NCI-H1694 (cell line): ENCODE measurements around the gene SLC1A1.
A peak's percentile ranks its signal among the peaks of the same experiment; 100 is the strongest.
"Not testable (repeated sequence)": the region's sequence is repeated elsewhere in the genome, so short reads cannot be mapped to it uniquely, and the experiment has no call there.

ENCODE experiments used
- DNase-seq: peaks from one replicate; lab custom pipeline; 2025; lab: John Stamatoyannopoulos, UW

Gene SLC1A1

GRCh38 chr9:4579001-4579400 is 88.7 kb downstream of the SLC1A1 start:
- DNase-seq: peak; percentile 24

GRCh38 chr9:4581035-4581760 is 90.9 kb downstream of the SLC1A1 start:
- no peak for DNase-seq

- DNase-seq: no peak
These were observed 91.7 kb downstream of the SLC1A1 start for GRCh38 chr9:4581861-4582565.

- no peak for DNase-seq
These were observed 92.7 kb downstream of the SLC1A1 start for GRCh38 chr9:4583001-4583400.

GRCh38 chr9:4584636-4585035 is 94.4 kb downstream of the SLC1A1 start:
- DNase-seq: no peak

GRCh38 chr9:4585135-4585534 is 94.9 kb downstream of the SLC1A1 start:
- no peak for DNase-seq

GRCh38 chr9:4588721-4589120 is 98.5 kb downstream of the SLC1A1 start:
- DNase-seq: no peak

- DNase-seq: no peak
These were observed 100.3 kb downstream of the SLC1A1 start for GRCh38 chr9:4590430-4591122.

GRCh38 chr9:4591123-4591500 is 100.8 kb downstream of the SLC1A1 start:
- no peak for DNase-seq

- DNase-seq: no peak
These were observed 102.0 kb downstream of the SLC1A1 start for GRCh38 chr9:4592295-4592694.

GRCh38 chr9:4592886-4593285 is 102.6 kb downstream of the SLC1A1 start:
- DNase-seq: no peak

- no peak for DNase-seq
These were observed 104.3 kb downstream of the SLC1A1 start for GRCh38 chr9:4594545-4594944.

GRCh38 chr9:4594994-4595393 is 104.7 kb downstream of the SLC1A1 start:
- DNase-seq: no peak

- DNase-seq: no peak
These were observed 106.1 kb downstream of the SLC1A1 start for GRCh38 chr9:4596165-4596922.

GRCh38 chr9:4600368-4600767 is 110.1 kb downstream of the SLC1A1 start:
- DNase-seq: no peak

- no peak for DNase-seq
These were observed 113.6 kb downstream of the SLC1A1 start for GRCh38 chr9:4603830-4604229.

- DNase-seq: peak; percentile 95
These were observed 114.4 kb downstream of the SLC1A1 start for GRCh38 chr9:4604678-4605095.

GRCh38 chr9:4606033-4606432 is 115.8 kb downstream of the SLC1A1 start:
- not testable (repeated sequence) for DNase-seq

GRCh38 chr9:4614627-4615026 is 124.4 kb downstream of the SLC1A1 start:
- DNase-seq: no peak

- no peak for DNase-seq
These were observed 125.0 kb downstream of the SLC1A1 start for GRCh38 chr9:4615251-4615650.

- no peak for DNase-seq
These were observed 125.5 kb downstream of the SLC1A1 start for GRCh38 chr9:4615778-4616177.

GRCh38 chr9:4617752-4618151 is 127.5 kb downstream of the SLC1A1 start:
- no peak for DNase-seq
